ENCODE data around the gene AGPS. TPM values are rescaled to one million over a fixed set of nuclear protein-coding genes. Genes with fewer than 3 reads are reported as not detected.

AGPS gene
- total and polyA plus RNA-seq, 2 of the 13 experiments (the other 11 are each of a cell fraction or from before 2014, with no cell fraction given), result 39.4 to 99.0 TPM

GRCh38 chr2:177593402-177593801 is 200.8 kb downstream of the AGPS start (continued):
- no peak for TF ChIP-seq FUBP1 (CRISPR knock-in tag; IDR thresholded peaks at IDR 0.05; ENCODE audit: borderline replicate concordance)
- TF ChIP-seq, protein P1, sequence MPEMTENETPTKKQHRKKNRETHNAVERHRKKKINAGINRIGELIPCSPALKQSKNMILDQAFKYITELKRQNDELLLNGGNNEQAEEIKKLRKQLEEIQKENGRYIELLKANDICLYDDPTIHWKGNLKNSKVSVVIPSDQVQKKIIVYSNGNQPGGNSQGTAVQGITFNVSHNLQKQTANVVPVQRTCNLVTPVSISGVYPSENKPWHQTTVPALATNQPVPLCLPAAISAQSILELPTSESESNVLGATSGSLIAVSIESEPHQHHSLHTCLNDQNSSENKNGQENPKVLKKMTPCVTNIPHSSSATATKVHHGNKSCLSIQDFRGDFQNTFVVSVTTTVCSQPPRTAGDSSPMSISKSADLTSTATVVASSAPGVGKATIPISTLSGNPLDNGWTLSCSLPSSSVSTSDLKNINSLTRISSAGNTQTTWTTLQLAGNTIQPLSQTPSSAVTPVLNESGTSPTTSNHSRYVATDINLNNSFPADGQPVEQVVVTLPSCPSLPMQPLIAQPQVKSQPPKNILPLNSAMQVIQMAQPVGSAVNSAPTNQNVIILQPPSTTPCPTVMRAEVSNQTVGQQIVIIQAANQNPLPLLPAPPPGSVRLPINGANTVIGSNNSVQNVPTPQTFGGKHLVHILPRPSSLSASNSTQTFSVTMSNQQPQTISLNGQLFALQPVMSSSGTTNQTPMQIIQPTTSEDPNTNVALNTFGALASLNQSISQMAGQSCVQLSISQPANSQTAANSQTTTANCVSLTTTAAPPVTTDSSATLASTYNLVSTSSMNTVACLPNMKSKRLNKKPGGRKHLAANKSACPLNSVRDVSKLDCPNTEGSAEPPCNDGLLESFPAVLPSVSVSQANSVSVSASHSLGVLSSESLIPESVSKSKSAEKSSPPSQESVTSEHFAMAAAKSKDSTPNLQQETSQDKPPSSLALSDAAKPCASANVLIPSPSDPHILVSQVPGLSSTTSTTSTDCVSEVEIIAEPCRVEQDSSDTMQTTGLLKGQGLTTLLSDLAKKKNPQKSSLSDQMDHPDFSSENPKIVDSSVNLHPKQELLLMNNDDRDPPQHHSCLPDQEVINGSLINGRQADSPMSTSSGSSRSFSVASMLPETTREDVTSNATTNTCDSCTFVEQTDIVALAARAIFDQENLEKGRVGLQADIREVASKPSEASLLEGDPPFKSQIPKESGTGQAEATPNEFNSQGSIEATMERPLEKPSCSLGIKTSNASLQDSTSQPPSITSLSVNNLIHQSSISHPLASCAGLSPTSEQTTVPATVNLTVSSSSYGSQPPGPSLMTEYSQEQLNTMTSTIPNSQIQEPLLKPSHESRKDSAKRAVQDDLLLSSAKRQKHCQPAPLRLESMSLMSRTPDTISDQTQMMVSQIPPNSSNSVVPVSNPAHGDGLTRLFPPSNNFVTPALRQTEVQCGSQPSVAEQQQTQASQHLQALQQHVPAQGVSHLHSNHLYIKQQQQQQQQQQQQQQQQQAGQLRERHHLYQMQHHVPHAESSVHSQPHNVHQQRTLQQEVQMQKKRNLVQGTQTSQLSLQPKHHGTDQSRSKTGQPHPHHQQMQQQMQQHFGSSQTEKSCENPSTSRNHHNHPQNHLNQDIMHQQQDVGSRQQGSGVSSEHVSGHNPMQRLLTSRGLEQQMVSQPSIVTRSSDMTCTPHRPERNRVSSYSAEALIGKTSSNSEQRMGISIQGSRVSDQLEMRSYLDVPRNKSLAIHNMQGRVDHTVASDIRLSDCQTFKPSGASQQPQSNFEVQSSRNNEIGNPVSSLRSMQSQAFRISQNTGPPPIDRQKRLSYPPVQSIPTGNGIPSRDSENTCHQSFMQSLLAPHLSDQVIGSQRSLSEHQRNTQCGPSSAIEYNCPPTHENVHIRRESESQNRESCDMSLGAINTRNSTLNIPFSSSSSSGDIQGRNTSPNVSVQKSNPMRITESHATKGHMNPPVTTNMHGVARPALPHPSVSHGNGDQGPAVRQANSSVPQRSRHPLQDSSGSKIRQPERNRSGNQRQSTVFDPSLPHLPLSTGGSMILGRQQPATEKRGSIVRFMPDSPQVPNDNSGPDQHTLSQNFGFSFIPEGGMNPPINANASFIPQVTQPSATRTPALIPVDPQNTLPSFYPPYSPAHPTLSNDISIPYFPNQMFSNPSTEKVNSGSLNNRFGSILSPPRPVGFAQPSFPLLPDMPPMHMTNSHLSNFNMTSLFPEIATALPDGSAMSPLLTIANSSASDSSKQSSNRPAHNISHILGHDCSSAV (CRISPR knock-in tag; IDR thresholded peaks at IDR 0.05; ENCODE audit: borderline replicate concordance), result no peak
- peak; percentile 19 for TF ChIP-seq TEAD3 (CRISPR knock-in tag; optimal IDR thresholded peaks at IDR 0.05; ENCODE audit: borderline replicate concordance)
- TF ChIP-seq, protein P2, sequence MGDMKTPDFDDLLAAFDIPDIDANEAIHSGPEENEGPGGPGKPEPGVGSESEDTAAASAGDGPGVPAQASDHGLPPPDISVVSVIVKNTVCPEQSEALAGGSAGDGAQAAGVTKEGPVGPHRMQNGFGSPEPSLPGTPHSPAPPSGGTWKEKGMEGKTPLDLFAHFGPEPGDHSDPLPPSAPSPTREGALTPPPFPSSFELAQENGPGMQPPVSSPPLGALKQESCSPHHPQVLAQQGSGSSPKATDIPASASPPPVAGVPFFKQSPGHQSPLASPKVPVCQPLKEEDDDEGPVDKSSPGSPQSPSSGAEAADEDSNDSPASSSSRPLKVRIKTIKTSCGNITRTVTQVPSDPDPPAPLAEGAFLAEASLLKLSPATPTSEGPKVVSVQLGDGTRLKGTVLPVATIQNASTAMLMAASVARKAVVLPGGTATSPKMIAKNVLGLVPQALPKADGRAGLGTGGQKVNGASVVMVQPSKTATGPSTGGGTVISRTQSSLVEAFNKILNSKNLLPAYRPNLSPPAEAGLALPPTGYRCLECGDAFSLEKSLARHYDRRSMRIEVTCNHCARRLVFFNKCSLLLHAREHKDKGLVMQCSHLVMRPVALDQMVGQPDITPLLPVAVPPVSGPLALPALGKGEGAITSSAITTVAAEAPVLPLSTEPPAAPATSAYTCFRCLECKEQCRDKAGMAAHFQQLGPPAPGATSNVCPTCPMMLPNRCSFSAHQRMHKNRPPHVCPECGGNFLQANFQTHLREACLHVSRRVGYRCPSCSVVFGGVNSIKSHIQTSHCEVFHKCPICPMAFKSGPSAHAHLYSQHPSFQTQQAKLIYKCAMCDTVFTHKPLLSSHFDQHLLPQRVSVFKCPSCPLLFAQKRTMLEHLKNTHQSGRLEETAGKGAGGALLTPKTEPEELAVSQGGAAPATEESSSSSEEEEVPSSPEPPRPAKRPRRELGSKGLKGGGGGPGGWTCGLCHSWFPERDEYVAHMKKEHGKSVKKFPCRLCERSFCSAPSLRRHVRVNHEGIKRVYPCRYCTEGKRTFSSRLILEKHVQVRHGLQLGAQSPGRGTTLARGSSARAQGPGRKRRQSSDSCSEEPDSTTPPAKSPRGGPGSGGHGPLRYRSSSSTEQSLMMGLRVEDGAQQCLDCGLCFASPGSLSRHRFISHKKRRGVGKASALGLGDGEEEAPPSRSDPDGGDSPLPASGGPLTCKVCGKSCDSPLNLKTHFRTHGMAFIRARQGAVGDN (CRISPR knock-in tag; IDR thresholded peaks at IDR 0.05), result 0 out of 2 replicates have a peak, but pooled peaks have one; percentile 22
- TF ChIP-seq ZNF629 (CRISPR knock-in tag; conservative IDR thresholded peaks at IDR 0.05), result no peak
- TF ChIP-seq GATAD2A (CRISPR knock-in tag; IDR thresholded peaks at IDR 0.05), result no peak
- TF ChIP-seq, protein P3, sequence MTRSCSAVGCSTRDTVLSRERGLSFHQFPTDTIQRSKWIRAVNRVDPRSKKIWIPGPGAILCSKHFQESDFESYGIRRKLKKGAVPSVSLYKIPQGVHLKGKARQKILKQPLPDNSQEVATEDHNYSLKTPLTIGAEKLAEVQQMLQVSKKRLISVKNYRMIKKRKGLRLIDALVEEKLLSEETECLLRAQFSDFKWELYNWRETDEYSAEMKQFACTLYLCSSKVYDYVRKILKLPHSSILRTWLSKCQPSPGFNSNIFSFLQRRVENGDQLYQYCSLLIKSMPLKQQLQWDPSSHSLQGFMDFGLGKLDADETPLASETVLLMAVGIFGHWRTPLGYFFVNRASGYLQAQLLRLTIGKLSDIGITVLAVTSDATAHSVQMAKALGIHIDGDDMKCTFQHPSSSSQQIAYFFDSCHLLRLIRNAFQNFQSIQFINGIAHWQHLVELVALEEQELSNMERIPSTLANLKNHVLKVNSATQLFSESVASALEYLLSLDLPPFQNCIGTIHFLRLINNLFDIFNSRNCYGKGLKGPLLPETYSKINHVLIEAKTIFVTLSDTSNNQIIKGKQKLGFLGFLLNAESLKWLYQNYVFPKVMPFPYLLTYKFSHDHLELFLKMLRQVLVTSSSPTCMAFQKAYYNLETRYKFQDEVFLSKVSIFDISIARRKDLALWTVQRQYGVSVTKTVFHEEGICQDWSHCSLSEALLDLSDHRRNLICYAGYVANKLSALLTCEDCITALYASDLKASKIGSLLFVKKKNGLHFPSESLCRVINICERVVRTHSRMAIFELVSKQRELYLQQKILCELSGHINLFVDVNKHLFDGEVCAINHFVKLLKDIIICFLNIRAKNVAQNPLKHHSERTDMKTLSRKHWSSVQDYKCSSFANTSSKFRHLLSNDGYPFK (CRISPR knock-in tag; IDR thresholded peaks at IDR 0.05; ENCODE audit: borderline replicate concordance), result peak; percentile 33; the same call in 1 of the 2 replicates
- peak; percentile 61; the same call in 1 of the 2 replicates for TF ChIP-seq ZNF12 (CRISPR knock-in tag; IDR thresholded peaks at IDR 0.05)
- TF ChIP-seq TAF1 (CRISPR knock-in tag; IDR thresholded peaks at IDR 0.05), result no peak
- no peak for TF ChIP-seq ZNF17 (CRISPR knock-in tag; IDR thresholded peaks at IDR 0.05)
- no peak for TF ChIP-seq ZNF260 (CRISPR knock-in tag; IDR thresholded peaks at IDR 0.05; ENCODE audit: borderline replicate concordance, low read depth)
